NB4 (cell line): ENCODE measurements around the gene LRP11.

Experiments used
- MYC ChIP-seq: IDR thresholded peaks from 2 replicates; pipeline ENCODE4 v1.6.1; 2011; ENCODE audit warnings: low read depth, low read length
- TF ChIP-seq, protein P1 (sequence below): IDR thresholded peaks from one replicate; pipeline ENCODE4 v1.5.1; 2012; ENCODE audit warnings: low read depth, low read length

DNA sequence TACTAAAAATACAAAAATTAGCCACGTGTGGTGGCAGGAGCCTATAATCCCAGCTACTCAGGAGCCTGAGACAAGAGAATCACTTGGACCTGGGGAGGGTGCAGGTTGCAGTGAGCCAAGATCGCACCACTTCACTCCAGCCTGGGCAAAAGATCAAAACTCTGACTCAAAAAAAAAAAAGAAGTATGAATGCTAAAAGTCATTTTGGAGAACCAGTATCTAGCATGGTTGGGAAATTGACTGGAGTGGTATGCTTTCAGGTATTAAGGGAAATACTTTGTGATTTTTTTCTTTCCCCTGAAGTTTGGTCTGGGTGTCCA is 84.6 kb downstream of the LRP11 start:
- TF ChIP-seq, protein P1, sequence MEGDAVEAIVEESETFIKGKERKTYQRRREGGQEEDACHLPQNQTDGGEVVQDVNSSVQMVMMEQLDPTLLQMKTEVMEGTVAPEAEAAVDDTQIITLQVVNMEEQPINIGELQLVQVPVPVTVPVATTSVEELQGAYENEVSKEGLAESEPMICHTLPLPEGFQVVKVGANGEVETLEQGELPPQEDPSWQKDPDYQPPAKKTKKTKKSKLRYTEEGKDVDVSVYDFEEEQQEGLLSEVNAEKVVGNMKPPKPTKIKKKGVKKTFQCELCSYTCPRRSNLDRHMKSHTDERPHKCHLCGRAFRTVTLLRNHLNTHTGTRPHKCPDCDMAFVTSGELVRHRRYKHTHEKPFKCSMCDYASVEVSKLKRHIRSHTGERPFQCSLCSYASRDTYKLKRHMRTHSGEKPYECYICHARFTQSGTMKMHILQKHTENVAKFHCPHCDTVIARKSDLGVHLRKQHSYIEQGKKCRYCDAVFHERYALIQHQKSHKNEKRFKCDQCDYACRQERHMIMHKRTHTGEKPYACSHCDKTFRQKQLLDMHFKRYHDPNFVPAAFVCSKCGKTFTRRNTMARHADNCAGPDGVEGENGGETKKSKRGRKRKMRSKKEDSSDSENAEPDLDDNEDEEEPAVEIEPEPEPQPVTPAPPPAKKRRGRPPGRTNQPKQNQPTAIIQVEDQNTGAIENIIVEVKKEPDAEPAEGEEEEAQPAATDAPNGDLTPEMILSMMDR = no peak
- no peak for TF ChIP-seq MYC
